Activated CD4-positive, alpha-beta T cell treated with anti-CD3 and anti-CD28 coated beads, Interleukin-2, amount 50 U/mL, for 16 hours (primary cell): ENCODE results near the gene CHRNB1.

Experiments used
- DNase-seq: peaks from one replicate; pipeline ENCODE4 v3.0.0-alpha.2; 2020

CHRNB1 gene

GRCh38 chr17:7444682-7445618 lies at the start of gene CHRNB1:
Gene CHRNB1 (plus strand): TSS chr17:7445061. CDS start chr17:7445128, 67 bp downstream.
- DNase-seq = no peak

GRCh38 chr17:7396147-7396546 lies 48.7 kb upstream of the CHRNB1 start:
- DNase-seq = no peak

DNA sequence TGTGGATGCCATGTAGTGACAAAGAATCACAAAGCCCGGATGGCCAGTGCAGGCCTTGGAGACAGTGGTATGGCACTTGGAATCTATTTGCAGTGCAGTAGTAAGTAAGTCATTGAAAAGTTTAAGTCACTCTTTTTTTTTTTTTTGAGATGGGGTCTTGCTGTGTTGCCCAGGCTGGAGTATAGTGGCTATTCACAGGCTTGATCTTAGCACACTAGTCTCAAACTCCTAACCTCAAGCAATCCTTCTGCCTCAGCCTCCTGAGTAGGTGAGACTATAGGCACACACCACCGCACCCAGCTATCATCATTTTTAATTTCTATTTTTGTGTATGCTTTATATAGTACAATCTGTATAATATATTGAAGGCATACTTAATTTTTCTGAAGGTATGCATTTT lies 46.2 kb upstream of the CHRNB1 start:
- DNase-seq = no peak

DNA sequence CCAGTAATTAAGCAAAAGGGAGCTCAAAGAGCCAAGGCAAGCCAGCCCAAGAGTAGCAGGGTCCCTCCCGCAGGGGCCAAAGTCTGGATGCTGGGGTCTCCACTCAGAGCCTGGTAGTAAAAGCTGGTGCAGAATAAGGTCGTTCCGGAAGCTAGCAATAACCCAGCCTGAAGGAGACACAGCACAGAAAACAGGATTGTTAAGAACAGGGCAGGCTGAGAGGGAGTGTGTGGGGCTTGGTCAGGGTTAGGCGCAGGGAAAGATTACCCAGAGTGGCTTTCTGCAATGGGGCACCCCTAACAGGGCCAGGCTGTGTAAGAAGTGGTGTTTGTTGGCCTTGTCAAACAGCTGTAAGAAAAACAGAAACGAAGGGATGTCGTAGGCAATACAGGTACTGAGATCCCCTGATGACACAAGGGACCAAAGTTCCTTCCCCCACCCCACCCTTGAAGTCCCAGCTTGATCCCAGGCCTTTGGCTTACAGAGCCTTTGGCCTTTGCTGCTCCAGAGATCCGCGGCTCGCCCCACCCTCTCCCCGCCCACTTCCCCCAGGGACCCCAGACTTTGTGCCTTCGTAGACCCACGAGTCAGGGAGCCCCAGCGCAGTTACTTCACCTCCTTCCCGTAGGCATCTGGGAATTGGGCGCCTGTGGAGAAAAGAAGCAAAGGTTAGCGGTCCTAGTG lies 41.7 kb upstream of the CHRNB1 start:
- DNase-seq = no peak

DNA sequence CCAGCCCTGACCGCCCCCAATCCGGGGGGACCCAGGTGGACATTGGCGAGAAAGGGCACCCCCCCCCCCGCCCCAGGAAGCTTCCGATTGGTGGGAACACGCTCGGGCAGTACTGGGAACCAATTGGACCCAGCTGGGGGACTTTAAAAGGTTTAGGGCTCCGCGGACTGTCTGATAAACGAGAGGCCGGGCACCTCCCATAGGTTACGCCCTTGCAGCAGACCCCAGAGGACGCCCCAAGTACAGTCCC lies 41.2 kb upstream of the CHRNB1 start:
- no peak for DNase-seq

DNA sequence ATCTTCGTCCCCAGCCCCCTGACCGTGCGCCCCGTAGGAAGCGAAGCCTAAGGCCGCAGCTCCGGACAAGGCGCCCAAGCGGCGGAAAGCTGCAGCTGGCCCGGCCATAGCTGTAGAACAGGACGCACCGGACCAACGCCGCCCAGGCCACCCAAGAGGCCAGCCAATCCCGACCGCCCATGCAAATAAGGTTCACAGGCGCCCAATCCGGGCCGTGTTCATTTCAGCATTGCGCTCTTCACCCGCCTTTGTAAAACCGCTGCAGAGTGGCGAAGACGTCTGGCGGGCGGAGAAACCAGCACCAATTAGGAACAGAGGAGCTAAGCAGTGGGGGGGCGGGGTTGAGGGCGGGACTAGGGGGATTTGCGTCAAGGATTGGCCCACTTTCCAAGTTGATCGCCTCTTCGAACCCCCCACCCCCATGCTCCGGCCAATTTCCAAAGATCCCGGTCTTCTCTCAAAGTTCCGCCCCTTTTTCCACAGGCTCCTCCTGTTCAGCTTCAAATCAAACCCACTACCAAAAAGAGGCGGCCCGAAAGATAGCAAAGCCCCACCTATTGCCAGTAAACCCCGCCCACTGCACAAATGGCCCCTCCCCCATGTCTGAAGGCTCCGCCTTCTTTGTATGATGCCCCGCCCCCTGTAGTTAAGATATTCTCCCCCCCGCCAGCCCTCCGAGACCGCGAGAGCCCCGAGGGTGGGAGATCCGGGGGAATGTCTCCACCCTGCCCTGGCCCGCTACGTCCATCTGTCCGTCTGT lies 40.7 kb upstream of the CHRNB1 start, which contains the start of gene TMEM256:
TMEM256 (minus strand) TSS at position 121 of the 760 bp plus-strand sequence; CDS start at position 108, 13 bp downstream.
- peak; percentile 97 for DNase-seq

- no peak for DNase-seq
Observed at GRCh38 chr17:7404737-7405349, 40.0 kb upstream of the CHRNB1 start.

DNA sequence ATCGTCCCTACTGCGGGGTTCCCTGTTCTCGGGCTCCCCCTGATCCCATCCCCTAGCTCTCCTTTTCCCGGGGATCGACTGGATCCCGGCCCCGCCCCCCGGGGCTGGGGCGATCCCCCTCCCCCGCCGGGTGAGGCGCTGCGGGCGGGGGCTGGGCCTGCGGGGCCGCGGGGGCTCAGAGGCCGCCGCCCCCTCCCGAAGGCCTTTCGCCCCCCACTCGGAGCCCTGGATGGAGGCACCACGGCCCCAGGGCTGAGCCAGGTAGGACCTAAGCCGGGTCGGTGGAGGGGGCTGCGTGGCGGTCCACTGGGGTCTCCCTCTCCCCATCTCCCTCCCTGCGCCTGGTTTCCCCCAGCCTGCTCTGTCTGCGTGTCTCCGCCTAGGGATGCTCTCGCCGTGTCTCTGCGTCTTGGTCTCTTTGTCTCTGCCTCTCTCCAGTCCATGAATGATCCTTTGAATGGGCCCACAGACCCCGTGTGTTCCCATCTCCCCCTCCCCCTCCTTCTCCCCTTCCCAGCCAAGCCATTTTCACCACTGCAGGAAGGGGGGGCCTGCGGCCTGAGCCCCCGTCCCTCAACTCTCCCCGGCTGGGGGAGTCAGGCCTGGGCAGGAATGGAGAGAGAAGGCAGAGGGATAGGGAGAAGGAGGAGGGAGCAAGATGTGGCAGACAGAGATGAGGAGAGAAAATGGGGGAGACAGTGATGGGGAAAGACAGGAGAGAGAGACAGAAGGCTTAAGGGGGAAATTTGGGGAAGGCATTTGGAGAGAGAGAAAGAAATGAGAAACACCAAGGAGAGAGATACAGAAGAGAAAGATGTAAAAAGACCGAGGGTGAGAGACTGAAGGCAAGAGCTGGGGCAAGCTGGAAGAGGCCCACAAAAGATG lies 39.3 kb upstream of the CHRNB1 start:
- no peak for DNase-seq

DNA sequence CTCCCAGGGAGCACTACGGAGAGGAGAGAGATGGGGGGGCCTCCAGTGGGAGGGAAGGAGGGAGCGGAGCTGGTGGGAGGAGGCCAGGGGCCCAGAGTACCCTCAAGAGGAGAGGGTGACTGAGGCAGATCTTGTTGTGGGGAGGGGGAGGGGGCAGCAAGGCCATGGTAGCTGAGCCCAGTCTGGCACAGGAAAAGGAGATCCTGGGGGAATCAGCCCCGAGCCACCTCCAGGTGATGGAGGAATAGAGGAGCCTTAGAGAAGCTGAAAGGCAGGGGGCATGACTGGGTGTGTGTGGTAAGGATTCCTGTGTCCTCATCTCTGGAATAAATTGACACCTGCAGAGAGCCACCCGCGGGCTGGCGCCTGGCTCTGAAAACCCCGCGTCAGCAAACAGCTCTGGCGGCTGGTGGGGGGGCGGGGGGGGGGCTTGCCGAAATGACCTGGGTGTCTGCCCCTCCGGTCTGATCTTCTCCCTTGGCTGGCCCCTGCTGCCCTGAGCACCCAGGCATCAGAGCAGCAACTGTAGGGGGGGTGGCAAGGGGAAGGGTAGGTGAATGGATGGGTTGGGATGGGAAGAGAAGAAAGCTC lies 38.5 kb upstream of the CHRNB1 start:
- no peak for DNase-seq

- DNase-seq = no peak
Observed at GRCh38 chr17:7407082-7407481, 37.8 kb upstream of the CHRNB1 start.

DNA sequence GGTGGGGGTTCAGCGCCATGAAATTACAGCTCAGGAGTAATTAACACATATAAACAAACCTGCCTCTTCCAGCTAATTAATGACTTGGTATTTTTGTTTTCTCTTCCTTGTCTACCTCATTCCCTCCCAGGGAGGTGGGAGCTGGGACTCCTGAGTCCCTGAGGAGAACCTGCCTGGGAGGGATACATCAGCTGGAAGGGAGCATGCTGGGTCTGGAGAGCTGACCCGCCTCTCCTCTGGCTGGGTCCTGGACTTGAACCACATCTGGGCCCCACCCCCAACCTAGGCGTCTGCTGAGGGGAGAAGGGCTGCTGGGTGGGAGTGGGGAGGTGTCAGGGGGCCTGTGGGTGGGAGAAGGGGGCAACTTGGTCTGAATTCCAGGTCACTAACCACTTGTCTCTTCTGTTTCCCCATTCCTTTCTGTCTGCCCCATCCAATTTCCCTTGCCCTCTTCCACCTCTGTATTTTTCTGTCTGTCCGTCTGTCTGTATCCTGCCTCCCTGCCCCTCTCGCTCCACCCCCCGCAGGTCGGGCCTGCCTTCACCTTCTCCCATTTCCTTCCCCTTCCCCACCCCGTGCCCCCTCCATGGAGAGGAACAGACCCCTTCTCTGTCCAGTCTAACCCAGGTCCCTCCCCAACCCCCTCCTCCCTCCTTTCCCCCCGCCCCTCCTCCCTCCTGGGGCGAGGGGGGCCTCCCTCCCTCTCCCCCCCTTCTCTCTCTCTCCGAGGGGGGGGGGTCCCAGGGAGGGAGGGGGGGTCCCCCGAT lies 37.2 kb upstream of the CHRNB1 start, which contains the start of gene NLGN2:
NLGN2 (plus strand) TSS at position 361 of the 767 bp plus-strand sequence. CDS start 411 bp downstream, outside the sequence.
- no peak for DNase-seq

DNA sequence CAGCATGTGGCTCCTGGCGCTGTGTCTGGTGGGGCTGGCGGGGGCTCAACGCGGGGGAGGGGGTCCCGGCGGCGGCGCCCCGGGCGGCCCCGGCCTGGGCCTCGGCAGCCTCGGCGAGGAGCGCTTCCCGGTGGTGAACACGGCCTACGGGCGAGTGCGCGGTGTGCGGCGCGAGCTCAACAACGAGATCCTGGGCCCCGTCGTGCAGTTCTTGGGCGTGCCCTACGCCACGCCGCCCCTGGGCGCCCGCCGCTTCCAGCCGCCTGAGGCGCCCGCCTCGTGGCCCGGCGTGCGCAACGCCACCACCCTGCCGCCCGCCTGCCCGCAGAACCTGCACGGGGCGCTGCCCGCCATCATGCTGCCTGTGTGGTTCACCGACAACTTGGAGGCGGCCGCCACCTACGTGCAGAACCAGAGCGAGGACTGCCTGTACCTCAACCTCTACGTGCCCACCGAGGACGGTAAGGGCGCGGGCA lies 36.6 kb upstream of the CHRNB1 start:
- no peak for DNase-seq

DNA sequence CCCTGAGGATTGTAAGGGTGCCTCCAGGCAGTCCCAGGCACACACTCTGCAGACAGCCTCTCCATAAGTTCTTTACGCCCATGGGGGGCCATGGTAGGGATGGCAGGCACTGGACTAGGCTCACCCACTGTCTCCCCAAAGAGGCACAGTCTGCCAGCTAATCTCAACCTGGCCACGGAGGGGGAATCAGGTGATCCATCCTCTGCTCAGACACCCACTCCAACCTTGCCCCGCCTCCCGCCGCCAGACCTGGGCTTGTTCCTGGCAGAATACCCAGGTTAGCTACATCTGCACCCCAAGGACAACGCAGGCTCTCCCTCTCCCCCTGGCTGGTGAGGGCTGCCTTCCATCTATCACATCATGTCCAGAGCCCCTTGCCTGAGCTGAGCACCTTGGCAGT lies 36.0 kb upstream of the CHRNB1 start:
- no peak for DNase-seq

DNA sequence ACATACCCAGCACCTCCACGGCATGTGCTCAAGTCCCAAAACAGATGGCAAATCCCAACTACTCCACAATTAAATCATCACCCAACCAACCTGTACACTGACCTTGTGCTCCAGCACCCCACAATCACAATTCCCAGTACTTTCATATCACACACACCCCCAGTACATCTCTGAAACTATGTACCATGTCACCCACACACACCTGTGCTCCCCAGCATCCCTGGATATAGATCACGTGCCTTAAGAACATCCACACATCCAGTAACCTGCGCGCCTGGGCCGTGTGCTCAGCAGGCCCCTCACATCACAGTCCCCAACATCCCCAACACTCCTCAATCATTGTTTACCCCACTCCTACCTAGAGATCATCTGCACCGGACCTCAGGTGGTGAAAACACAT lies 35.1 kb upstream of the CHRNB1 start:
- DNase-seq = no peak

DNA sequence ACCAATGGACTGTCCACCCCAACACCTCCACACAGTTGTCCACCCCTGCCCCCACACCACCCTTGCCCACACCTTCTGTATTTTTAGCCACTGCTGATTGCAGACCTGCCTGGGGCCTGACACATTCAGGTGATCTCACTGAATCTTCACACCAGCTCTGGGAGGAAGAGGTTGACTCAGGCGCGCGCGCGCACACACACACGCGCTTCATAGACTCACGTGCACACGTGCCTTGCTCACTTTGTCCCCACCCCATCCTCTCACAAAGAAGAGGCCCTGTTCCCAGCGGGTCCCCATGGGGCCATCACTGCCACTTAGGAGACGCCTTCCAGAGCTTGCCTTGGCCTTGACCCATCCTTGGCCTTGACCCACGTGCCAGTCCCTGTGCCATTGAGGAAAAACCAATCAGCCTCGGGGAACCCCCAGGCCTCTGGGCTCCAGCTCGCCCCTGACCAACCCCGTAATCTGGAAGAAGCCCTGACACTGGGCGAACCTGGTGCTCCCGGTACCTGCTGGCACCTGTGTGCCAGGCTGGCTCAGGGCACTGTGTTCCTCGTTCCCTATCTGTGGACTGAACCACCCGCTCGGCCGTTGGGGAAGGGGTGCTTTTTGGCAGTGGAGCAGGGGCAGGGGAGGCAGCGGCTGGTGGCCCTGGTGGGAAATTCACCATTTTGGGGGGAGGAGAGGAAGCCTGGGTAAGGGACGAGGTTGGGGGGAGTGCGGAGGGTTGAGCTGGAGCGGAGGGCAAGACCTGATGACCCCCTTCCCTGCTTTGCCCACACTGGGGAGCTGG lies 34.0 kb upstream of the CHRNB1 start:
- DNase-seq = no peak

GRCh38 chr17:7411427-7411750 lies 33.5 kb upstream of the CHRNB1 start:
- no peak for DNase-seq

DNA sequence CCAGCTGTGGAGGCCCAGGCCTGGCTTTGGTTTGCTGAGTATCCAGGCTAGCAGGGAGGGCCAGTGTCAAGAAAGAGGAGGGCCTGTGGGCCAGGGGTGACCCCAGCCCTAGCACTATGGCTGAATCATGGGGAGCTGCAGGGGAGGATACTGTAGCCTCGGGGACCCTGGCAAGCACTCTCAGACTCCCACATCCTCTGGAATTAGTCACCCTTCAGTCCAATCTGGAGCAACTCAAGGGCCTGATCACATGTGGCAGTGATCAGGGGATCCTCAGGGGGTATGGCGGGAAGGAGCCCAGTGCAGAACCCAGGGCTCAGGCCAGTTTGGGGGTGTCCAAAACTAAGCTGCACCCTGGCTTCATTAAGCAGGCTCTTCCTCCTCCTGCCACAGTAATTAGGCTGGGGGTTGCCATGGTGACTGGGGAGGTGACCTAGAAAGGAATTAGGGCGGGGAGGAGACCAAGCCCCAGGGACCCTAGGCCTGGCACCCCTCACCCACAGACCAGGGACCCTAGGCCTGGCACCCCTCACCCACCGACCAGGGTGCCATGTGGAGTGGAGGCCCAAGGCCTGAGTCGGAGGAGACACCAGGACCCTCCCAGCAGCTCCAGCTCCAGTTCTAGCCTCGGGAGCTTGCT lies 31.4 kb upstream of the CHRNB1 start:
- no peak for DNase-seq

DNA sequence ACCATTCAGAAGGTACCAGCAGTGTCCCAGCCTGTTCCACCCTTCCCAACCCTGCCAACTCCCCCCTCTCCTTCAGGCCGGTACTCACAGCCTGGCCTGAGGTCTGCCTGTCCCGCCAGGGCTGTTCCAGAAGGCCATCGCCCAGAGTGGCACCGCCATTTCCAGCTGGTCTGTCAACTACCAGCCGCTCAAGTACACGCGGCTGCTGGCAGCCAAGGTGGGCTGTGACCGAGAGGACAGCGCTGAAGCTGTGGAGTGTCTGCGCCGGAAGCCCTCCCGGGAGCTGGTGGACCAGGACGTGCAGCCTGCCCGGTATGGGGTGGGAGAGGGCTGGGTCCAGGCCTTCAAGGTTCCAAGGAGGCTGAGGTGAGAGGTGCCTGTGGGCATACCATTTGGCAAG lies 30.0 kb upstream of the CHRNB1 start:
- DNase-seq = no peak

- no peak for DNase-seq
Observed at GRCh38 chr17:7415784-7416183, 29.1 kb upstream of the CHRNB1 start.
